A549 (cell line): ENCODE data around the gene ANAPC15. TPM values are rescaled to one million over a fixed set of nuclear protein-coding genes. Genes with fewer than 3 reads are reported as not detected.

Experiments
- ATAC-seq, 2 experiments: fragments of 200-7000 bp in 1 of 2; fragments of >200 bp in 1 of 2; cut with Nextera tagmentation in 1 of 2; cut with Tn5 transposase in 1 of 2; 3 replicates each; pipeline versions ENCODE4 v1.8.0 to v1.9.1; 2018 to 2020; ENCODE audit warnings: mild to moderate bottlenecking in 1 of 2, moderate library complexity in 1 of 2
- CTCF ChIA-PET: fragments of 300-600 bp; sonication (Branson Sonifier 250); formaldehyde crosslinking; extraction: SDS; loops from one replicate; lab custom pipeline; 2021; ENCODE audit warnings: antibody characterized with exemption, inconsistent platforms; lab: Yijun Ruan, JAX
- POLR2A ChIA-PET: fragments of 350-600 bp; formaldehyde crosslinking; extraction: SDS; loops from one replicate; lab custom pipeline; 2021; ENCODE audit warnings: antibody characterized with exemption, inconsistent platforms; lab: Yijun Ruan, JAX
- DNase-seq, 2 experiments: peaks; one replicate each; pipeline versions ENCODE4 v3.0.0 to v3.0.0-alpha.2; 2011 to 2016; ENCODE audit warnings: low read depth in 1 of 2, low spot score in 1 of 2
- FAIRE-seq: peaks from 2 replicates; lab custom pipeline; 2011; peaks lifted over from hg19 to GRCh38; lab: Jason Lieb, UNC
- H3K27ac ChIP-seq, 2 experiments: fragments of >200 bp; sonication (Bioruptor Twin); formaldehyde crosslinking; 3 replicates each; pipeline ENCODE4 v1.5.1; 2016 to 2017
- H3K4me1 ChIP-seq: fragments of >200 bp; sonication (Bioruptor Twin); formaldehyde crosslinking; 3 replicates; pipeline ENCODE4 v1.6.1; 2016
- H3K4me2 ChIP-seq: fragments of >200 bp; sonication (Bioruptor Twin); formaldehyde crosslinking; 3 replicates; pipeline ENCODE4 v1.6.1; 2016
- H3K4me3 ChIP-seq: fragments of >200 bp; sonication (Bioruptor Twin); formaldehyde crosslinking; 3 replicates; pipeline ENCODE4 v1.5.1; 2016
- H3K9me3 ChIP-seq: fragments of >200 bp; sonication (Bioruptor Twin); formaldehyde crosslinking; 3 replicates; pipeline ENCODE4 v1.6.1; 2016
- CHD4 ChIP-seq: fragments of 200-600 bp; sonication (generic); IDR thresholded peaks from 2 replicates; pipeline ENCODE4 v1.6.1; 2016; ENCODE audit warnings: antibody characterized with exemption, mild to moderate bottlenecking, borderline replicate concordance
- EP300 ChIP-seq, 2 experiments: fragments of >200 bp; sonication (Bioruptor Twin); formaldehyde crosslinking; IDR thresholded peaks; 2 replicates in 1 of 2; 3 replicates in 1 of 2; pipeline ENCODE4 v1.6.1; 2016 to 2017
- ESRRA ChIP-seq: fragments of 150-350 bp; IDR thresholded peaks from 2 replicates; pipeline ENCODE4 v1.6.1; 2014; ENCODE audit warnings: mild to moderate bottlenecking, low read length, borderline replicate concordance
- FOSB ChIP-seq: fragments of 250-450 bp; sonication (Bioruptor Pico); IDR thresholded peaks from 2 replicates; pipeline ENCODE4 v1.5.0; 2020; ENCODE audit warnings: mild to moderate bottlenecking, moderate library complexity
- FOXS1 ChIP-seq: fragments of 250-450 bp; sonication (Bioruptor Pico); IDR thresholded peaks from 2 replicates; pipeline ENCODE4 v1.5.0; 2020; ENCODE audit warnings: mild to moderate bottlenecking, moderate library complexity
- HDAC2 ChIP-seq: fragments of 200-600 bp; sonication (generic); IDR thresholded peaks from 2 replicates; pipeline ENCODE4 v1.6.1; 2016
- HOXB5 ChIP-seq: fragments of 250-450 bp; sonication (Bioruptor Pico); IDR thresholded peaks from 2 replicates; pipeline ENCODE4 v1.5.0; 2020; ENCODE audit warnings: mild to moderate bottlenecking, moderate library complexity
- KDM1A ChIP-seq: fragments of 200-600 bp; sonication (generic); IDR thresholded peaks from 2 replicates; pipeline ENCODE4 v1.6.1; 2016; ENCODE audit warnings: low read depth, mild to moderate bottlenecking
- MAFK ChIP-seq: fragments of 450-650 bp; IDR thresholded peaks from 2 replicates; pipeline ENCODE4 v1.6.1; 2014; ENCODE audit not compliant: partially characterized antibody
- NFE2L2 ChIP-seq: fragments of 150-350 bp; conservative IDR thresholded peaks from 2 replicates; pipeline ENCODE4 v1.6.1; 2014; ENCODE audit warnings: low read length
- NPAS2 ChIP-seq: fragments of 250-450 bp; sonication (Bioruptor Pico); IDR thresholded peaks from 2 replicates; pipeline ENCODE4 v1.8.0; 2022; ENCODE audit warnings: mild to moderate bottlenecking, moderate library complexity, borderline replicate concordance
- NR3C1 ChIP-seq: fragments of >200 bp; sonication (Bioruptor Twin); formaldehyde crosslinking; IDR thresholded peaks from 3 replicates; pipeline ENCODE4 v1.6.1; 2017
- POLR2A ChIP-seq: IDR thresholded peaks from 2 replicates; pipeline ENCODE4 v1.6.1; 2012; ENCODE audit warnings: mild to moderate bottlenecking, low read length
- RARB ChIP-seq: fragments of 250-450 bp; sonication (Bioruptor Pico); IDR thresholded peaks from 2 replicates; pipeline ENCODE4 v1.8.0; 2021; ENCODE audit warnings: mild to moderate bottlenecking, moderate library complexity
- RFX5 ChIP-seq: fragments of 450-650 bp; IDR thresholded peaks from 2 replicates; pipeline ENCODE4 v1.7.1; 2014; ENCODE audit warnings: antibody characterized with exemption, mild to moderate bottlenecking, moderate library complexity
- SREBF2 ChIP-seq: fragments of 450-650 bp; IDR thresholded peaks from 2 replicates; pipeline ENCODE4 v1.6.1; 2014; ENCODE audit warnings: mild to moderate bottlenecking, moderate library complexity
- TP53 ChIP-seq: fragments of 250-450 bp; sonication (Bioruptor Pico); IDR thresholded peaks from 2 replicates; pipeline ENCODE4 v1.5.0; 2021; ENCODE audit warnings: mild to moderate bottlenecking, moderate library complexity
- ZNF302 ChIP-seq: fragments of 250-450 bp; sonication (Bioruptor Pico); IDR thresholded peaks from 2 replicates; pipeline ENCODE4 v1.9.0; 2021; ENCODE audit warnings: inconsistent platforms, mild to moderate bottlenecking, moderate library complexity
- ZSCAN20 ChIP-seq: fragments of 250-450 bp; sonication (Bioruptor Pico); IDR thresholded peaks from 2 replicates; pipeline ENCODE4 v1.8.0; 2022; ENCODE audit warnings: mild to moderate bottlenecking, moderate library complexity
- WGBS: methylation state at CpG from one replicate; pipeline ENCODE4 v1.1.6; 2017; ENCODE audit errors: missing lambda C conversion rate; 5-methylcytosine and 5-hydroxymethylcytosine counted together
- polyA plus RNA-seq, 4 experiments: library from polyadenylated mRNA; depleted of rRNA in 3 of 4; stranded (reverse); fragments of >200 nt; fragmentation: RNase III in 1 of 4; extraction: RNeasy Plus Mini Kit Qiagen cat#74134 plus additional on column Dnase treatment in 1 of 4; gene quantifications; 2 replicates in 3 of 4; 3 replicates in 1 of 4; pipeline ENCODE4 v1.2.3, GENCODE V29; 2011 to 2017
- TF ChIP-seq, protein P1 (sequence below): fragments of 250-450 bp; sonication (Bioruptor Pico); IDR thresholded peaks from 2 replicates; pipeline ENCODE4 v1.5.0; 2020; ENCODE audit warnings: low read depth, mild to moderate bottlenecking, moderate library complexity
- TF ChIP-seq, protein P2 (sequence below): fragments of >200 bp; sonication (Bioruptor Twin); formaldehyde crosslinking; IDR thresholded peaks from 3 replicates; pipeline ENCODE4 v1.6.1; 2016
- TF ChIP-seq, protein P3 (sequence below): fragments of 200-600 bp; sonication (generic); IDR thresholded peaks from 2 replicates; pipeline ENCODE4 v1.6.1; 2016; ENCODE audit warnings: antibody characterized with exemption, mild to moderate bottlenecking, moderate library complexity
- TF ChIP-seq, protein P4 (sequence below): fragments of >200 bp; sonication (Bioruptor Twin); formaldehyde crosslinking; IDR thresholded peaks from 3 replicates; pipeline ENCODE4 v1.5.1; 2016

ANAPC15 gene
- polyA plus RNA-seq, 2 of the 4 experiments (the other 2 are of a cell fraction): 88.2 to 96.2 TPM

DNA sequence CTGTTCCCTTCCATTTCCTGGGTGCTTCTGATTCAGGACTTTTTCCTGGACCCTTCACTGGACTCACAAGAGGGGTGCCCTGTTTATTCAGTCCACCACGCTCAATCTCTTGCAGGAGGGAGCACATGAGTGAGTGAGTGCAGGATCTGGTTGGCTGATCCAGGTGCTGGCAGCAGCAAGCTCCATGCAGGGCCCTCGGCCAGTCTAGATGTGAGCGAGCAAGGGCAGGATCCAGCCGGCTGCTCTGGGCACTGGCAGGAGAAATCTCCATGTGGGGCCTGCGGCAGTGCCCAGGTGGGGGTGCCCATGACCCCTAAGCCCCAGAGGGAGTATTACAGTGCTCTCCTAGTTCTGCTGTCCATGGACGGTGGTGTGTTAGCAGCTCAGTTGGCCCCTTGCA lies 11.6 kb upstream of the ANAPC15 start (continued):
- no peak for TF ChIP-seq RARB (CRISPR knock-in tag)
- no peak for TF ChIP-seq POLR2A
- TF ChIP-seq, protein P1, sequence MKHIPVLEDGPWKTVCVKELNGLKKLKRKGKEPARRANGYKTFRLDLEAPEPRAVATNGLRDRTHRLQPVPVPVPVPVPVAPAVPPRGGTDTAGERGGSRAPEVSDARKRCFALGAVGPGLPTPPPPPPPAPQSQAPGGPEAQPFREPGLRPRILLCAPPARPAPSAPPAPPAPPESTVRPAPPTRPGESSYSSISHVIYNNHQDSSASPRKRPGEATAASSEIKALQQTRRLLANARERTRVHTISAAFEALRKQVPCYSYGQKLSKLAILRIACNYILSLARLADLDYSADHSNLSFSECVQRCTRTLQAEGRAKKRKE: no peak
- TF ChIP-seq, protein P2, sequence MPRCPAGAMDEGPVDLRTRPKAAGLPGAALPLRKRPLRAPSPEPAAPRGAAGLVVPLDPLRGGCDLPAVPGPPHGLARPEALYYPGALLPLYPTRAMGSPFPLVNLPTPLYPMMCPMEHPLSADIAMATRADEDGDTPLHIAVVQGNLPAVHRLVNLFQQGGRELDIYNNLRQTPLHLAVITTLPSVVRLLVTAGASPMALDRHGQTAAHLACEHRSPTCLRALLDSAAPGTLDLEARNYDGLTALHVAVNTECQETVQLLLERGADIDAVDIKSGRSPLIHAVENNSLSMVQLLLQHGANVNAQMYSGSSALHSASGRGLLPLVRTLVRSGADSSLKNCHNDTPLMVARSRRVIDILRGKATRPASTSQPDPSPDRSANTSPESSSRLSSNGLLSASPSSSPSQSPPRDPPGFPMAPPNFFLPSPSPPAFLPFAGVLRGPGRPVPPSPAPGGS: no peak

DNA sequence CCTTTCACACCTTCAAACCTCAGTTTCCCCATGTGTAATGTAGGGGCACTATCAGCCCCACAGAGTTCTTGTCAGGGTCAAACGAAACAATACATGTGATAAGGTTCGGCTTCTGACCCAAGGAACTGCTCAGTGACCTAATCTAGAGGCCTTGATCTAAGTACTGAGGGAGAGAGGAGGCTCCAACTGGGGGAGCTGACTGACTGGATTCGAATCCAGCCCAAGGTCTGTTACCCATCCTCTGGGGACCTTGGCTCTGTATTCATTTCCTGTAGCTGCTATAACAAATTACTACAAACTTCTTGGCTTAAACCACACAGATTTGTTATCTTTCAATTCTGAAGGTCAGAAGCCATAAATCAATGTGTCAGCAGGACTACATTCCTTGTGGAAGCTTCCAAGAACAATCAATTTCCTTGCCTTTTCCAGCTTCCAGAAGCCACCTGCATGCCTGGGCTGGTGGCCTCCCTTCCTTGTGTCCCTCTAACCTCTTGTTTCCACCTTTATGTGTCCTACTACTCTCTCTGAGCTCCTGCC lies 10.7 kb upstream of the ANAPC15 start:
- DNase-seq (no peak), ATAC-seq (no peak), FAIRE-seq (no peak)
- Histone ChIP-seq H3K4me2 (no peak overlapping the region), H3K27ac (no peak overlapping the region), H3K9me3 (no peaks in the 10 kb centered on the region), H3K4me3 (no peak overlapping the region), H3K4me1 (no peaks in the 10 kb centered on the region)
- 45% methylated on average over 3 of the region's 3 CpGs for WGBS
- no peak for TF ChIP-seq HDAC2
- no peak for TF ChIP-seq NFE2L2
- TF ChIP-seq, protein P3, sequence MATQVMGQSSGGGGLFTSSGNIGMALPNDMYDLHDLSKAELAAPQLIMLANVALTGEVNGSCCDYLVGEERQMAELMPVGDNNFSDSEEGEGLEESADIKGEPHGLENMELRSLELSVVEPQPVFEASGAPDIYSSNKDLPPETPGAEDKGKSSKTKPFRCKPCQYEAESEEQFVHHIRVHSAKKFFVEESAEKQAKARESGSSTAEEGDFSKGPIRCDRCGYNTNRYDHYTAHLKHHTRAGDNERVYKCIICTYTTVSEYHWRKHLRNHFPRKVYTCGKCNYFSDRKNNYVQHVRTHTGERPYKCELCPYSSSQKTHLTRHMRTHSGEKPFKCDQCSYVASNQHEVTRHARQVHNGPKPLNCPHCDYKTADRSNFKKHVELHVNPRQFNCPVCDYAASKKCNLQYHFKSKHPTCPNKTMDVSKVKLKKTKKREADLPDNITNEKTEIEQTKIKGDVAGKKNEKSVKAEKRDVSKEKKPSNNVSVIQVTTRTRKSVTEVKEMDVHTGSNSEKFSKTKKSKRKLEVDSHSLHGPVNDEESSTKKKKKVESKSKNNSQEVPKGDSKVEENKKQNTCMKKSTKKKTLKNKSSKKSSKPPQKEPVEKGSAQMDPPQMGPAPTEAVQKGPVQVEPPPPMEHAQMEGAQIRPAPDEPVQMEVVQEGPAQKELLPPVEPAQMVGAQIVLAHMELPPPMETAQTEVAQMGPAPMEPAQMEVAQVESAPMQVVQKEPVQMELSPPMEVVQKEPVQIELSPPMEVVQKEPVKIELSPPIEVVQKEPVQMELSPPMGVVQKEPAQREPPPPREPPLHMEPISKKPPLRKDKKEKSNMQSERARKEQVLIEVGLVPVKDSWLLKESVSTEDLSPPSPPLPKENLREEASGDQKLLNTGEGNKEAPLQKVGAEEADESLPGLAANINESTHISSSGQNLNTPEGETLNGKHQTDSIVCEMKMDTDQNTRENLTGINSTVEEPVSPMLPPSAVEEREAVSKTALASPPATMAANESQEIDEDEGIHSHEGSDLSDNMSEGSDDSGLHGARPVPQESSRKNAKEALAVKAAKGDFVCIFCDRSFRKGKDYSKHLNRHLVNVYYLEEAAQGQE: no peak
- TF ChIP-seq ZSCAN20 (CRISPR knock-in tag): no peak
- no peak for TF ChIP-seq KDM1A
- no peak for TF ChIP-seq EP300 (IDR thresholded peaks at IDR 0.05)
- no peak for TF ChIP-seq TP53 (CRISPR knock-in tag)
- TF ChIP-seq CHD4: no peak
- TF ChIP-seq FOXS1 (CRISPR knock-in tag): no peak
- no peak for TF ChIP-seq POLR2A
- TF ChIP-seq NR3C1: no peak
- TF ChIP-seq NPAS2 (CRISPR knock-in tag): no peak
- TF ChIP-seq RARB (CRISPR knock-in tag): no peak
- POLR2A ChIA-PET: interaction anchor here (1.7 kb wide), 1 partner anchor 11 kb away, joined by 4 read pairs; the partner anchor contains the start of gene ANAPC15
- CTCF ChIA-PET: interaction anchor here (1.0 to 2.0 kb wide), 2 partner anchors 11 to 60 kb away, joined by 3 to 7 read pairs; no protein-coding TSS in a partner anchor

DNA sequence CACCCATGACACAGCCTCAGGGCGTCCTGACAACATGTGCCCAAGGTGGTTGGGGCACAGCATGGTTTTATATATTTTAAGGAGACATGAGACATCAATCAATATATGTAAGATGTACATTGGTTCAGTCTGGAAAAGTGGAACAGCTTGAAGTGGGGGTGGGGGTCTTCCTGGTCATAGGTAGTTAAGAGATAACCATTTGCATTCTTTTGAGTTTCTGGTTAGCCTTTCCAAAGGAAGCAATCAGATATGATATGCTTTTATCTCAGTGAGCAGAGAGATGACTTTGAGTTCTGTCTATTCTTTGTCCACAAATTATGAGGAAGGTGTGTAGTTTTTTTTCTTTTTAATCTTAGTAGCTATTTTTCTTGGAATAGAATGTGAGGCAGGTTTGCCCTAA lies 10.1 kb upstream of the ANAPC15 start:
- FAIRE-seq (no peak), DNase-seq (no peak), ATAC-seq (no peak)
- H3K27ac ChIP-seq: no peak overlapping the region
- 41% methylated on average over 1 of the region's 1 CpG for WGBS
- POLR2A ChIA-PET: interaction anchor here (1.7 kb wide), 1 partner anchor 10 kb away, joined by 4 read pairs; the partner anchor contains the start of gene ANAPC15
- no peaks in the 10 kb centered on the region for H3K4me1 ChIP-seq
- H3K4me3 ChIP-seq: no peak overlapping the region
- H3K4me2 ChIP-seq: no peak overlapping the region
- CTCF ChIA-PET: interaction anchor here (1.0 to 4.8 kb wide), 4 partner anchors 12 to 61 kb away, joined by 3 to 27 read pairs (median 5); no protein-coding TSS in a partner anchor
- no peak for TF ChIP-seq EP300 (IDR thresholded peaks at IDR 0.05)
- no peaks in the 10 kb centered on the region for H3K9me3 ChIP-seq

DNA sequence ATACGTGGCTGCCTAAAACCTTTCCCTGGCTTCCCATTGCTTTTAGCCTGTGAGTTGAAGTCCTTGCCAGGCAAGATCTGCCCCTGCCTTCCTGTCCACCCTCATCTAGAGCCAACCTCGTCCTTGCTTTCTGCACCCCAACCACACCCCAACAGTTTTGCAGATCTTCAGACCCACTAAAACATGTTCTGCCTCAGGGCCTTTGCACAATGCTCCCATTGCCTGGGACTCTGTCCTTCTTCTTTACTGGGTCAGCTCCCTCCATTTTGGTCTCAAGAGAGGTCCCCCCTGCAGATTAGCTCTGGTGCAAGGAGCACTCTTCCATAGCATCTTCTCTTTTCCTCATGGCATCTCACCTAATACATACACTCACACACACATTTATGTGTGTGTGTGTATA lies 8.4 kb upstream of the ANAPC15 start:
- ATAC-seq (no peak), FAIRE-seq (no peak), DNase-seq (no peak)
- POLR2A ChIA-PET: no interaction called here
- H3K4me3 ChIP-seq: no peak overlapping the region
- no peaks in the 10 kb centered on the region for H3K9me3 ChIP-seq
- 62% methylated on average over 2 of the region's 2 CpGs for WGBS
- no peaks in the 10 kb centered on the region for H3K4me1 ChIP-seq
- CTCF ChIA-PET: interaction anchor here (0.6 to 4.8 kb wide), 6 partner anchors 10 to 73 kb away, joined by 3 to 27 read pairs (median 3); no protein-coding TSS in a partner anchor
- H3K27ac ChIP-seq: no peak overlapping the region
- no peak for TF ChIP-seq HOXB5
- TF ChIP-seq, protein P1: no peak
- TF ChIP-seq, protein P4, sequence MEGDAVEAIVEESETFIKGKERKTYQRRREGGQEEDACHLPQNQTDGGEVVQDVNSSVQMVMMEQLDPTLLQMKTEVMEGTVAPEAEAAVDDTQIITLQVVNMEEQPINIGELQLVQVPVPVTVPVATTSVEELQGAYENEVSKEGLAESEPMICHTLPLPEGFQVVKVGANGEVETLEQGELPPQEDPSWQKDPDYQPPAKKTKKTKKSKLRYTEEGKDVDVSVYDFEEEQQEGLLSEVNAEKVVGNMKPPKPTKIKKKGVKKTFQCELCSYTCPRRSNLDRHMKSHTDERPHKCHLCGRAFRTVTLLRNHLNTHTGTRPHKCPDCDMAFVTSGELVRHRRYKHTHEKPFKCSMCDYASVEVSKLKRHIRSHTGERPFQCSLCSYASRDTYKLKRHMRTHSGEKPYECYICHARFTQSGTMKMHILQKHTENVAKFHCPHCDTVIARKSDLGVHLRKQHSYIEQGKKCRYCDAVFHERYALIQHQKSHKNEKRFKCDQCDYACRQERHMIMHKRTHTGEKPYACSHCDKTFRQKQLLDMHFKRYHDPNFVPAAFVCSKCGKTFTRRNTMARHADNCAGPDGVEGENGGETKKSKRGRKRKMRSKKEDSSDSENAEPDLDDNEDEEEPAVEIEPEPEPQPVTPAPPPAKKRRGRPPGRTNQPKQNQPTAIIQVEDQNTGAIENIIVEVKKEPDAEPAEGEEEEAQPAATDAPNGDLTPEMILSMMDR: no peak
- TF ChIP-seq RFX5: no peak
- no peak for TF ChIP-seq ZNF302
- no peak for TF ChIP-seq SREBF2
- TF ChIP-seq ESRRA: no peak
- TF ChIP-seq MAFK: no peak
- TF ChIP-seq FOSB (CRISPR knock-in tag): no peak
- TF ChIP-seq KDM1A: no peak
- H3K4me2 ChIP-seq: no peak overlapping the region
